Smooth muscle cell (in vitro differentiated cells): ENCODE measurements around the gene CFI. TPM values are rescaled to one million over a fixed set of nuclear protein-coding genes. Genes with fewer than 3 reads are reported as not detected.

Source experiments
- DNase-seq: peaks from one replicate; lab custom pipeline; 2025; ENCODE audit not compliant: unreplicated experiment; lab: John Stamatoyannopoulos, UW
- H2AFZ ChIP-seq: fragments of 200-600 bp; sonication (generic); 2 replicates; pipeline ENCODE4 v1.6.0; 2016; ENCODE audit warnings: antibody characterized with exemption, low read depth, mild to moderate bottlenecking
- H3F3A ChIP-seq: fragments of 200-600 bp; sonication (generic); 2 replicates; pipeline ENCODE4 v1.6.0; 2017; ENCODE audit warnings: antibody characterized with exemption, low read depth
- H3K27ac ChIP-seq: fragments of 200-600 bp; sonication (generic); 2 replicates; pipeline ENCODE4 v1.5.1; 2016; ENCODE audit warnings: low read depth, mild to moderate bottlenecking
- H3K27me3 ChIP-seq: fragments of 200-600 bp; sonication (generic); 2 replicates; pipeline ENCODE4 v1.6.1; 2016; ENCODE audit warnings: low read depth, mild to moderate bottlenecking
- H3K36me3 ChIP-seq: fragments of 200-600 bp; sonication (generic); 2 replicates; pipeline ENCODE4 v1.5.1; 2016; ENCODE audit warnings: low read depth
- H3K4me1 ChIP-seq: fragments of 200-600 bp; sonication (generic); 2 replicates; pipeline ENCODE4 v1.5.1; 2016; ENCODE audit warnings: low read depth
- H3K4me2 ChIP-seq: fragments of 200-600 bp; sonication (generic); 2 replicates; pipeline ENCODE4 v1.6.0; 2016; ENCODE audit warnings: mild to moderate bottlenecking
- H3K4me3 ChIP-seq: fragments of 200-600 bp; sonication (generic); 2 replicates; pipeline ENCODE4 v1.5.1; 2016; ENCODE audit warnings: mild to moderate bottlenecking
- H3K79me2 ChIP-seq: fragments of 200-600 bp; sonication (generic); 2 replicates; pipeline ENCODE4 v1.6.0; 2016; ENCODE audit warnings: low read depth, mild to moderate bottlenecking
- H3K9ac ChIP-seq: fragments of 200-600 bp; sonication (generic); 2 replicates; pipeline ENCODE4 v1.6.0; 2016; ENCODE audit warnings: low read depth
- H3K9me3 ChIP-seq: fragments of 200-600 bp; sonication (generic); replicated peaks from 2 replicates; pipeline ENCODE4 v1.5.1; 2016; ENCODE audit warnings: low read depth
- H4K20me1 ChIP-seq: fragments of 200-600 bp; sonication (generic); 2 replicates; pipeline ENCODE4 v1.6.0; 2016; ENCODE audit warnings: low read depth
- CTCF ChIP-seq: fragments of 200-600 bp; sonication (generic); IDR thresholded peaks from 2 replicates; pipeline ENCODE4 v1.5.1; 2017; ENCODE audit warnings: borderline replicate concordance, mild to moderate bottlenecking, antibody characterized with exemption; ENCODE audit not compliant: insufficient read depth, poor library complexity, severe bottlenecking
- WGBS: methylation state at CpG from one replicate; pipeline ENCODE4 v1.1.7; 2016; ENCODE audit warnings: low lambda C conversion rate; 5-methylcytosine and 5-hydroxymethylcytosine counted together
- polyA plus RNA-seq: library from polyadenylated mRNA; unstranded; fragments of >200 nt; fragmentation: Nextera tagmentation; extraction: Ambion mirVana; gene quantifications from 2 replicates; pipeline ENCODE4 v1.2.1, GENCODE V29; 2016
- total RNA-seq: library from RNA; depleted of rRNA; stranded (reverse); fragments of >200 nt; gene quantifications from 2 replicates; pipeline ENCODE4 v1.2.3, GENCODE V29; 2014

The CFI gene
- total and polyA plus RNA-seq, 2 experiments from 2014 or later, result 0.63 to 1.1 TPM

GRCh38 chr4:109701566-109702410 lies 100.0 kb downstream of the CFI start:
- H3K4me2 ChIP-seq, result peak overlapping the region; percentile 97
- no peaks in the 10 kb centered on the region for H4K20me1 ChIP-seq
- peaks cover 14% of the 10 kb centered on the region for H3F3A ChIP-seq
- TF ChIP-seq CTCF, result no peak
- H3K27me3 ChIP-seq, result no peaks in the 10 kb centered on the region
- DNase-seq, result no peak
- peak overlapping the region; percentile 83 for H3K9ac ChIP-seq
- peak overlapping the region; percentile 56 for H3K27ac ChIP-seq
- H2AFZ ChIP-seq, result peak overlapping the region; percentile 97
- H3K4me3 ChIP-seq, result peak overlapping the region; percentile 74
- no peaks in the 10 kb centered on the region for H3K9me3 ChIP-seq
- WGBS, result 45% methylated on average over 21 of the region's 21 CpGs
- no peaks in the 10 kb centered on the region for H3K36me3 ChIP-seq
- peaks cover 37% of the 10 kb centered on the region for H3K79me2 ChIP-seq
- peaks cover 13% of the 10 kb centered on the region for H3K4me1 ChIP-seq

GRCh38 chr4:109699553-109700225 lies 102.1 kb downstream of the CFI start:
- WGBS, result 92% methylated on average over 8 of the region's 8 CpGs
- DNase-seq, result no peak
- peaks cover 37% of the 10 kb centered on the region for H3K79me2 ChIP-seq

GRCh38 chr4:109698656-109699055 lies 103.1 kb downstream of the CFI start:
- Histone ChIP-seq H2AFZ (no peak overlapping the region), H3K4me2 (no peak overlapping the region), H3K79me2 (peaks cover 37% of the 10 kb centered on the region), H3K9ac (no peak overlapping the region), H3K27me3 (no peaks in the 10 kb centered on the region), H4K20me1 (no peaks in the 10 kb centered on the region), H3K4me3 (no peak overlapping the region), H3F3A (peaks cover 8% of the 10 kb centered on the region), H3K9me3 (no peaks in the 10 kb centered on the region), H3K36me3 (no peaks in the 10 kb centered on the region), H3K4me1 (peaks cover 10% of the 10 kb centered on the region), H3K27ac (no peak overlapping the region)
- no peak for DNase-seq
- 96% methylated on average over 1 of the region's 1 CpG for WGBS
- TF ChIP-seq CTCF, result no peak

More at GRCh38 chr4:109699553-109700225, 102.1 kb downstream of the CFI start:
- H3K9ac ChIP-seq, result no peak overlapping the region
- no peak overlapping the region for H3K4me2 ChIP-seq
- H3K9me3 ChIP-seq, result no peaks in the 10 kb centered on the region
- H3K4me1 ChIP-seq, result peaks cover 13% of the 10 kb centered on the region
- no peak overlapping the region for H3K27ac ChIP-seq
- no peaks in the 10 kb centered on the region for H3K27me3 ChIP-seq
- H3K4me3 ChIP-seq, result no peak overlapping the region
- TF ChIP-seq CTCF, result no peak
- no peaks in the 10 kb centered on the region for H3K36me3 ChIP-seq
- no peaks in the 10 kb centered on the region for H4K20me1 ChIP-seq
- no peak overlapping the region for H2AFZ ChIP-seq
- peaks cover 14% of the 10 kb centered on the region for H3F3A ChIP-seq
